IgD-negative memory B cell (primary cell): Measurements from ENCODE around the gene BRD4. TPM values are rescaled to one million over a fixed set of nuclear protein-coding genes. Genes with fewer than 3 reads are reported as not detected.
A peak's percentile ranks its signal among the peaks of the same experiment; 100 is the strongest.

Experiments
- H3K27ac Mint-ChIP-seq, 3 donors: one replicate each; pipeline ENCODE4 v1.8.0; 2020 to 2022; ENCODE audit warnings: mild to moderate bottlenecking in 3 of 3, mixed read lengths in 3 of 3, moderate library complexity in 1 of 3
- H3K27me3 Mint-ChIP-seq: one replicate; pipeline ENCODE4 v1.8.0; 2021; ENCODE audit warnings: mixed read lengths
- H3K36me3 Mint-ChIP-seq: one replicate; pipeline ENCODE4 v1.8.0; 2020; ENCODE audit warnings: mild to moderate bottlenecking, mixed read lengths
- H3K4me1 Mint-ChIP-seq, 3 donors: one replicate each; pipeline ENCODE4 v1.8.0; 2020 to 2022; ENCODE audit warnings: mixed read lengths in 3 of 3, mild to moderate bottlenecking in 1 of 3
- H3K4me3 Mint-ChIP-seq, 4 donors: one replicate each; pipeline ENCODE4 v1.8.0; 2020 to 2022; ENCODE audit warnings: mild to moderate bottlenecking in 4 of 4, mixed read lengths in 4 of 4, moderate library complexity in 3 of 4
- H3K9me3 Mint-ChIP-seq, 3 donors: one replicate each; pipeline ENCODE4 v1.8.0; 2020 to 2021; ENCODE audit warnings: mixed read lengths in 3 of 3, mild to moderate bottlenecking in 1 of 3
- polyA plus RNA-seq: library from polyadenylated mRNA; unstranded; fragments of 300-500 nt; fragmentation: Illumina TruSeq; gene quantifications from one replicate; pipeline ENCODE4 v1.2.3, GENCODE V29; 2021

The BRD4 gene
- polyA plus RNA-seq, 1 donor from 2014 or later: 20.5 TPM

DNA sequence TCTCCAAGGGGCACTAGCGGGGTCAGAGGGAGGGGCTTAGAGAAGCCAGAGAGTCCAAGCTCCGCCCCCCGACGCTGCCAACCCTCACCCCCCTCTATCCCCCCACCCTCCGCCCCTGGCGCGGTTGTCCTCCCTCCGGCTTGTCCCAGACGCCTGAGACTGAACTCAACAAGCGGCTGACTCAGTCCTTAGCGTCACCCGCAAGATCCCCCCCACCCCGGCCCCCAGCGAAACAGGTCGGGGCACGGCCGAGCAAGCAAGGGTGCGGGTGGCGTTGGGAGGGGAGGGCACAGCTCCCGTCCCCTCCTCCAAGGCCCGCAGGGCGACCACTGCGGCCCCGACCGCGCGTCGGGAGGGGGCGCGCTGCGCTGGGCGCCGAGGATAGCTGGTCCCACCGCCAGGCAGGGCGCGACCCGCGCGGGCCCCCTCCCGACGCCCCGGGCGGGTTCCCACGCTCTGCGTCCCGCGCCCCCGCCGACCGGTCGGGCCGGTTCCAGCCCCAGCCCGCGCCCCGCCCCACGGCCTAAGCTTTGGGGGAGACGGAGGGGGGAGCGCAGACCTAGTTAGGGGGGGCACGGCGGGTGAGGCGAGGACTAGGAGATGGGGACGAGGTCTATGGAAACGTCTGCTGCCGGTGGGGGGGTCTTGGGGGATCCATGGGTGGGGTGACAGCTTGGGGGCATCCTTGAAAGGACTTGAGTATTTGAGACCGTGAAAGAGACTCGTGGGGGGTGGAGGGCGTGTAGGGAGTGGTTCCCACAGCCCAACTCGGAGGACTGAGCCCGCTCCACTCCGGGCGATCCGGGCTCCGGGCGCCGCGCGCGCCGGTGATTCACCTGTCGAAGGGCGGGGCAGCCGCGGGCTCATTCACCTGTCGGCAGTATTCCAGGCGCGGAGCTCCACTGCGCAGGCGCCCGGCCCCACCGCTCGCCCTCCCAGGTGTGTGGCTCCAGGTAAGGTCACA lies 136.7 kb downstream of the BRD4 start:
- Mint-ChIP-seq H3K4me3 (no peak overlapping the region), H3K27ac (no peak overlapping the region), H3K27me3 (peaks cover 60% of the 10 kb centered on the region), H3K36me3 (no peaks in the 10 kb centered on the region), H3K9me3 (no peaks in the 10 kb centered on the region), H3K4me1 (peaks cover 0 to 11% (median 9%) of the 10 kb centered on the region in 3 donors)

DNA sequence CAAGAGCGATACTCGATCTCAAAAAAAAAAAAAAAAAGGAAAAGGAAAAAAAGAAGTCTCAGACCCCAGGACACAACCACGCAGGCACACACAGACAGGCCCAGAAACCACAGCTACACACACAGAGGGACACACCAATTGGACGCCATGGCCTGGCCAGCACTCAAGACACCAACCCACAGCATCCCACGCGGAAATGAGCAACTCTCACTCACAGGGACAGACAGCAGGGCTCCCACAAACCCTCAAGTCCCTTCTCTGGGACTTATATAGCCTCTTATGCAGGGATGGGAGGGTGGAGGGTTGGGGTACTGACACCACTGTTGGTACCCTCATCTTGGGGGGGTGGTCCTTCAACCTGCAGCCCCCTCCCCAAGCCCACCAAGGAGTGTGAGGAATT lies 137.4 kb downstream of the BRD4 start:
- Mint-ChIP-seq H3K36me3 (no peaks in the 10 kb centered on the region), H3K27me3 (peaks cover 57% of the 10 kb centered on the region), H3K9me3 (no peaks in the 10 kb centered on the region), H3K4me3 (peak overlapping the region in 2 of 4 donors; percentile 80 to 86), H3K27ac (no peak overlapping the region), H3K4me1 (peaks cover 0 to 11% (median 8%) of the 10 kb centered on the region in 3 donors)

DNA sequence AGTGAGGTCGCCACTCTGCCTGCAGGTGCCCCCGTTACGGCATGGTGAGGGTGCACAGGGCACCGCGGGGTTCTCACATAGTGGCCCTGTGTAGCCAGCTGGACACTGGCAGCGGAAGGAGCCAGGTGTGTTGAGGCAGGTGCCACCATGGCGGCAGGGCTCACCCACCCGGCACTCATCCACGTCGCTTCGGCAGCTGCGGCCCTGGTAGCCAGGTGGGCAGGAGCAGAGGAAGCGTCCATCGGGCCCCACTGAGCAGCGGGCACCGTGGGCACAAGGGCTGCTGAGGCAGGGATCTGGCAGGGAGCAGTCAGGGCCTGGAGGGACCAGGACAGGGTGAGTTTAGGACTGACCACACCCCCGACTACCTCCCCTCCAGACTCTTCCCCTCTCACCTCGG lies 140.4 kb downstream of the BRD4 start:
- no peaks in the 10 kb centered on the region for H3K36me3 Mint-ChIP-seq
- peaks cover 36% of the 10 kb centered on the region for H3K27me3 Mint-ChIP-seq
- no peak overlapping the region for H3K27ac Mint-ChIP-seq
- no peak overlapping the region for H3K4me3 Mint-ChIP-seq
- H3K9me3 Mint-ChIP-seq: no peaks in the 10 kb centered on the region
- peaks cover 0 to 5% (median 4%) of the 10 kb centered on the region in 3 donors for H3K4me1 Mint-ChIP-seq

DNA sequence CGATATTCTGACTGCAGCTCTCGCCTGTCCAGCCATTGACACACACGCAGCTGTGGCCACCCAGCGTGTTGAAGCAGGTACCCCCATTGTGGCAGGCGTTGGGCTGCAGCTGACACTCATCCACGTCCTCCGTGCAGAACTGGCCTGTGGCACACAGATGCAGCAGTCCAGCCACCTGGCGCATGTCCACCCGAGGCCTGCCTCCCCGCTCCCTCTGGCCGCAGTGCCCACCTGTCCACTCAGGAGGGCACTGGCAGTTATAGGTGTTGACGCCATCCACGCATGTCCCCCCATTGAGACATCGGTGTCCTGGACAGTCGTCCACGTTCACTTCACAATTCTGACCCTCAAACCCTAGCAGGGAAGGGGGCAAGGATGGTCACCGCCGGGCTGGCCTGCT lies 140.8 kb downstream of the BRD4 start:
- Mint-ChIP-seq H3K36me3 (no peaks in the 10 kb centered on the region), H3K27ac (peak overlapping the region in 1 of 3 donors; percentile 68), H3K4me3 (no peak overlapping the region), H3K4me1 (peaks cover 0 to 5% (median 0%) of the 10 kb centered on the region in 3 donors), H3K27me3 (peaks cover 33% of the 10 kb centered on the region), H3K9me3 (no peaks in the 10 kb centered on the region)

DNA sequence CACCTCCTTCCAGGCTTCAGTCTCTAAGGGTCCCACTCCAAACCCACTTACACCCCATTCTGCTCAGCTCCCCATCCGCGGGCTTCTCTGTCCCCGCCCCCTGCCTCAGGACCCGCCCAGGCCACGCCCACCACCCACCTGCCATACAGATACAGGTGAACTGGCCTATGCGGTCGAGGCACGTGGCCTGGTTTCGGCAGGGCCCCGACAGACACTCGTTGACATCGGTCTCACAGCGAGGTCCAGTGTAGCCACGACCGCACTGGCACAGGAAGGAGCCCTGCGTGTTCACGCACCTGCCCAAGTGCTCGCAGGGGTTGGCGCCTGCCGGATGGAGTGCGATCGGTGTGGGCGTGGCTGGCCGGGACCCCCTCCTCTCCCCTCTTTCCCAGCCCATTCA lies 143.5 kb downstream of the BRD4 start:
- Mint-ChIP-seq H3K9me3 (no peaks in the 10 kb centered on the region), H3K27me3 (peaks cover 18% of the 10 kb centered on the region), H3K4me1 (no peaks in the 10 kb centered on the region), H3K4me3 (no peak overlapping the region), H3K27ac (no peak overlapping the region), H3K36me3 (no peaks in the 10 kb centered on the region)

DNA sequence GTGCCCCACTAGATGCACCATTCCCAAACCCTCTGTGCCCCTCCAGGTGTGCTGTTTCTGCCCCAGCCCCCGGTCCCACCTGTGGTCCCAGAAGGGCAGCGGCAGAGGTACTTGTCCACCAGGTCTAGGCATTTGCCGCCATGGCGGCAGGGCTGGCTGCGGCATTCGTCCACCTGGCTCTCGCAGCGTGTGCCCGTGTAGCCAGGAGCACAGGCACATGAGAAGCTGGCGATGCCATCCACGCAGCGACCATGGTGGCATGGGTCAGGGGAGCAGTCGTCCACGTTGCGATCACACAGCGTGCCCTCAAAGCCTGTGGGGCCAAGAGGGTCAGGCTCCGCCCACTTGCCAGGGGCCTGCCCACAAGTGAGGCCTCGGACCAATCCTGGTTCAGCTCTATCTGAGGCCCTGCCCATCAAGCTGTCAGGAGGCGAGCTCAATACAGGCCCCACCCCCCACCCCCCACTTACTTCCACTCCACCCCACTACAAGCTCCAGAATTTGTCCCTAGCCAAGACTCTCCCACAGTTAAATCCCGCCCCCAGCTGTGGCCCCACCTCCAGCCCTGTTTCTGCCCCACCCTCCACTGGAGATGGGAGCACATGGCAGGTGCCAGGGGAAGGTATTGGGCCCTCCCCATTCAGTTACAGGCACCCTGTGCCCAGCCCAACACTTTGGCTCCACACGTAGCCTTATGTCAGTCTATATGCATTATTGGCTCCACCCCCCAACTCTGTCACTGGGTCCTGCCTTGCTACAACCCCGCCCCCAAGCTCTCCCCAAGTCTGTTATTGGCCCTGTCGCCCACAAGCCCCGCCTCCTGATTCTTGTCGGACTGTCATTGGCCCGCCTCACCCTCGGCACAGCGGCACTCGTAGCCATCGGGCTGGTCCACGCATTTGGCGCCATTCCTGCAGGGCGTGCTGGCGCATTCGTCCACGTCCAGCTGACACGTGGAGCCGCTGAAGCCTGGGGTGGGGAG lies 145.0 kb downstream of the BRD4 start:
- no peaks in the 10 kb centered on the region for H3K9me3 Mint-ChIP-seq
- H3K27me3 Mint-ChIP-seq: peaks cover 8% of the 10 kb centered on the region
- no peak overlapping the region for H3K4me3 Mint-ChIP-seq
- H3K27ac Mint-ChIP-seq: peak overlapping the region in 1 of 3 donors; percentile 32
- H3K36me3 Mint-ChIP-seq: no peaks in the 10 kb centered on the region
- H3K4me1 Mint-ChIP-seq: no peaks in the 10 kb centered on the region

Other genes starting within 250 kb of the BRD4 start
- not detected for gene SYDE1, start 225.1 kb downstream of the BRD4 start, polyA plus RNA-seq
- not detected for gene NOTCH3, start 131.5 kb downstream of the BRD4 start, polyA plus RNA-seq
- not detected for gene EPHX3, start 100.1 kb downstream of the BRD4 start, polyA plus RNA-seq
- gene AKAP8, start 47.2 kb upstream of the BRD4 start, polyA plus RNA-seq: 22.8 TPM
- 99.6 TPM for gene AKAP8L, start 86.4 kb upstream of the BRD4 start, polyA plus RNA-seq
- gene WIZ, start 117.4 kb upstream of the BRD4 start, polyA plus RNA-seq: 1.8 TPM
- gene RASAL3, start 132.0 kb upstream of the BRD4 start, polyA plus RNA-seq: 27.0 TPM
- gene PGLYRP2, start 147.0 kb upstream of the BRD4 start, polyA plus RNA-seq: not detected
- gene CYP4F22, start 176.0 kb upstream of the BRD4 start, polyA plus RNA-seq: not detected